HepG2 (cell line): ENCODE data around the gene ZFP36L2. TPM values are rescaled to one million over a fixed set of nuclear protein-coding genes. Genes with fewer than 3 reads are reported as not detected.

Source experiments
- DR1 ChIP-seq: sonication (generic); formaldehyde crosslinking; IDR thresholded peaks from 2 replicates; pipeline ENCODE4 v1.8.0; 2021; ENCODE audit warnings: mild to moderate bottlenecking, missing genetic modification reagents, inconsistent platforms
- ELF4 ChIP-seq: sonication (generic); formaldehyde crosslinking; IDR thresholded peaks from 2 replicates; pipeline ENCODE4 v1.5.0; 2020; ENCODE audit warnings: missing genetic modification reagents, mild to moderate bottlenecking, moderate library complexity, borderline replicate concordance
- ETV6 ChIP-seq: sonication (generic); formaldehyde crosslinking; conservative IDR thresholded peaks from 2 replicates; pipeline ENCODE4 v1.4.0; 2020; ENCODE audit warnings: missing genetic modification reagents
- KDM5B ChIP-seq: sonication (generic); formaldehyde crosslinking; IDR thresholded peaks from 2 replicates; pipeline ENCODE4 v1.4.0; 2020; ENCODE audit warnings: missing genetic modification reagents, mild to moderate bottlenecking, borderline replicate concordance
- MAFF ChIP-seq: IDR thresholded peaks from 2 replicates; pipeline ENCODE4 v1.6.1; 2011; ENCODE audit warnings: low read depth, low read length, improper control_type of control experiment
- MAZ ChIP-seq, 2 experiments: sonication (generic) in 1 of 2; formaldehyde crosslinking in 1 of 2; IDR thresholded peaks; 2 replicates each; pipeline versions ENCODE4 v1.5.0 to v1.6.1; 2012 to 2020; ENCODE audit warnings: low read depth in 2 of 2, mild to moderate bottlenecking in 2 of 2, borderline replicate concordance in 1 of 2, improper control_type of control experiment in 1 of 2, low read length in 1 of 2, missing genetic modification reagents in 1 of 2, moderate library complexity in 1 of 2
- NR3C1 ChIP-seq: sonication (generic); formaldehyde crosslinking; IDR thresholded peaks from 2 replicates; pipeline ENCODE4 v1.4.0; 2020; ENCODE audit warnings: missing genetic modification reagents
- RBAK ChIP-seq: sonication (generic); formaldehyde crosslinking; IDR thresholded peaks from 2 replicates; pipeline ENCODE4 v1.5.1; 2020; ENCODE audit warnings: mild to moderate bottlenecking, missing genetic modification reagents
- U2AF1 ChIP-seq: fragments of 200-400 bp; formaldehyde crosslinking; optimal IDR thresholded peaks from 2 replicates; pipeline ENCODE3; 2017; ENCODE audit warnings: mild to moderate bottlenecking, low read depth, low read length
- ZFP36L1 ChIP-seq: sonication (generic); formaldehyde crosslinking; IDR thresholded peaks from 2 replicates; pipeline ENCODE4 v1.8.0; 2022; ENCODE audit warnings: mild to moderate bottlenecking, missing genetic modification reagents, moderate library complexity
- polyA plus RNA-seq, 8 experiments: library from polyadenylated mRNA; depleted of rRNA in 3 of 8; stranded (reverse) in 7 of 8; unstranded in 1 of 8; fragments of >200 nt; fragmentation: Illumina TruSeq in 4 of 8; extraction: Trizol in 4 of 8; gene quantifications; 2 replicates each; pipeline versions ENCODE4 v1.2.1 to v1.2.3, GENCODE V29; 2011 to 2016; ENCODE audit warnings: low read depth in 4 of 8, missing spikeins in 1 of 8, mixed read lengths in 1 of 8; ENCODE audit not compliant: insufficient read depth in 1 of 8
- total RNA-seq, 5 experiments: library from RNA; depleted of rRNA; stranded (reverse); fragments of >200 nt; fragmentation: Illumina TruSeq; extraction: Trizol; gene quantifications; 2 replicates each; pipeline ENCODE4 v1.2.3, GENCODE V29; 2016; ENCODE audit warnings: low read depth in 1 of 5
- TF ChIP-seq, protein P1 (sequence below): sonication (generic); formaldehyde crosslinking; IDR thresholded peaks from 2 replicates; pipeline ENCODE4 v1.4.0; 2020; ENCODE audit warnings: mild to moderate bottlenecking, missing genetic modification reagents
- TF ChIP-seq, protein P2 (sequence below): sonication (generic); formaldehyde crosslinking; IDR thresholded peaks from 2 replicates; pipeline ENCODE4 v1.4.0; 2020; ENCODE audit warnings: missing genetic modification reagents
- TF ChIP-seq, protein P3 (sequence below): sonication (generic); formaldehyde crosslinking; IDR thresholded peaks from 2 replicates; pipeline ENCODE4 v1.5.0; 2020; ENCODE audit warnings: mild to moderate bottlenecking, missing genetic modification reagents

Gene ZFP36L2
- total and polyA plus RNA-seq, 2 of the 13 experiments (the other 11 are each of a cell fraction or from before 2014, with no cell fraction given): 11.2 to 21.8 TPM

DNA sequence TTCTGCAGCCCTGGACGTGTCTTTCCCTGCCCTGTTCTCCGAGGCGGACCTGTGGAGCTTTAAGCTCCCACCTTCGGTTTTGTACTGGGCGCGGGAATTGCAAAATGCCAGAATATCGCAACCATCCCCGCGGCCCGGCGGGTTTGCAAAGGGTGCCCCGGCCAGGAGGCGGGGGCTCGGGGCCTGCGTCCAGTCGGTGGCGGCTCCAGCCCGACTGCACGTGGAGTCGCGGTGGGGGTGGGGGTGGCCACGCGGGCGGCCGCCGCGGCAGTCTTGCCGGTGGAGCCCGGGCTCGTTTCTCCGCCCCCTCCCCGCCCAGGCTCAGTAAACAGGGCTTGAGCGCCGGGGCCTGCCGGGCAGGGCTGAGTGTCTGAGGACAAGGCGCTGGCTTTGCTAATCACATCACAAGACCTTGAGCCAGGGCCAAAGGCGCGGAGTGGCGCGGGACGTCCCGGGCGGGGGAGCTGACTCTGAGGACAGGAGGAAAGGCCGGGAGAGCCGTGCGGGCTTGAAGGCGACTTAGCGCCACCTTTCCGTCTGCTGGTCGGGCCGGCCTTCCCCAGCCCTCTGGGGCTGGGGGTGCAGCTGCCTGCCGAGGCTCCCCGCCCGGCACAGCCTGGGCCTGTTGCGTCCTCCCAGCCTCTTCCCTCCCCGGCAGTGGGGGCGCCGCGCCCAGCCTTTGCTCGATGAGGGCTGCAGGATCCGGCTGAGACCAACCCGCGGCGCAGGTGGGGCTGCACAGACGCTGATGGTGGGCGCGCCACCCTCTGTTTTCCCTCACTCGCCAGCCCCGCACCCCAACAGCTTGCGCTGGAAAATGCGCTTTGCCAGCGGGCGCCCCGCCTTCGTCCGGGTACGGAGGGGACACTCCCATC, 786 bp upstream of the ZFP36L2 start (continued):
- TF ChIP-seq, protein P1, sequence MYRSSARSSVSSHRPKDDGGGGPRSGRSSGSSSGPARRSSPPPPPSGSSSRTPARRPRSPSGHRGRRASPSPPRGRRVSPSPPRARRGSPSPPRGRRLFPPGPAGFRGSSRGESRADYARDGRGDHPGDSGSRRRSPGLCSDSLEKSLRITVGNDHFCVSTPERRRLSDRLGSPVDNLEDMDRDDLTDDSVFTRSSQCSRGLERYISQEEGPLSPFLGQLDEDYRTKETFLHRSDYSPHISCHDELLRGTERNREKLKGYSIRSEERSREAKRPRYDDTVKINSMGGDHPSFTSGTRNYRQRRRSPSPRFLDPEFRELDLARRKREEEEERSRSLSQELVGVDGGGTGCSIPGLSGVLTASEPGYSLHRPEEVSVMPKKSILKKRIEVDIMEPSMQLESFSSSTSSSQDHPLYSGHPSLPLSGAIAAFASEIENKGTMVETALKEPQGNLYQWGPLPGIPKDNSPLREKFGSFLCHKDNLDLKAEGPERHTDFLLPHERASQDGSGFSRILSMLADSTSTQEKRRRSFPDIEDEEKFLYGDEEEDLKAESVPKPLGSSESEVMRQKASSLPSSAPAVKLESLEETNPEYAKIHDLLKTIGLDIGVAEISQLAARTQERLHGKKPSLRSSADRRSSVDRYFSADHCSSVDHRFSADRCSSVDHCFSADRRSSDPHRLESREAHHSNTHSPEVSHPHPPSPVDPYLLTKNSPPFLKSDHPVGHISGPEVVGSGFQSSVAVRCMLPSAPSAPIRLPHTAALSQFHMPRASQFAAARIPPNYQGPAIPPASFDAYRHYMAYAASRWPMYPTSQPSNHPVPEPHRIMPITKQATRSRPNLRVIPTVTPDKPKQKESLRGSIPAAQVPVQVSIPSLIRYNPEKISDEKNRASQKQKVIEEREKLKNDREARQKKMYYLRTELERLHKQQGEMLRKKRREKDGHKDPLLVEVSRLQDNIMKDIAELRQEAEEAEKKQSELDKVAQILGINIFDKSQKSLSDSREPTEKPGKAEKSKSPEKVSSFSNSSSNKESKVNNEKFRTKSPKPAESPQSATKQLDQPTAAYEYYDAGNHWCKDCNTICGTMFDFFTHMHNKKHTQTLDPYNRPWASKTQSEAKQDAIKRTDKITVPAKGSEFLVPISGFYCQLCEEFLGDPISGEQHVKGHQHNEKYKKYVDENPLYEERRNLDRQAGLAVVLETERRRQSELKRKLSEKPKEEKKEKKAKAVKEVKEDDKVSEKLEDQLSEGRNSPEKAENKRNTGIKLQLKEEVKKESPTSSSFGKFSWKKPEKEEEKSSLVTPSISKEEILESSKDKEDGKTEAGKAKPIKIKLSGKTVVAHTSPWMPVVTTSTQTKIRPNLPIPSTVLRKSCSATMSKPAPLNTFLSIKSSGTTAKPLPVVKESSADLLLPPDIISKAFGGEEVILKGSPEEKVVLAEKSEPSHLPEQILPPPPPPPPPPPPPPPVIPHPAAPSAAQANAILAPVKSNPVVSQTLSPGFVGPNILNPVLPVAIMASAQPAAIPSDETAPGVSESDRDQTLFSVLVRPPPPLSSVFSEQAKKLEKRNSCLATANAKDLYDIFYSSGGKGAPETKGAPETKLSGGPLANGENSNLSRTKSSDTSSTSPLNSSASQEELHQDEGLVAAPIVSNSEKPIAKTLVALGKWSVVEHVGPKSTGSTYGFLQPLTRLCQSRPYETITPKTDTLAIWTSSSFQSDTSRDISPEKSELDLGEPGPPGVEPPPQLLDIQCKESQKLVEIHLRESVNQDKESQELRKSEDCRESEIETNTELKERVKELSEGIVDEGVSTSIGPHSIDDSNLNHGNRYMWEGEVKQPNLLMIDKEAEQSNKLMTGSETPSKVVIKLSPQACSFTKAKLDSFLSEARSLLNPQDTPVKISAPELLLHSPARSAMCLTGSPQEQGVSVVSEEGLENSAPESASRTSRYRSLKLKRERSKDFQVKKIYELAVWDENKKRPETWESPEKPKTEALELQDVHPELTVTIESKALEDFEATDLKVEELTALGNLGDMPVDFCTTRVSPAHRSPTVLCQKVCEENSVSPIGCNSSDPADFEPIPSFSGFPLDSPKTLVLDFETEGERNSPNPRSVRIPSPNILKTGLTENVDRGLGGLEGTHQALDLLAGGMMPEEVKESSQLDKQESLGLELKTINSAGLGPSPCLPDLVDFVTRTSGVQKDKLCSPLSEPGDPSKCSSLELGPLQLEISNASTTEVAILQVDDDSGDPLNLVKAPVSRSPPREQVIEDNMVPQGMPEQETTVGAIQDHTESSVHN (CRISPR knock-in tag): peak; percentile 78
- TF ChIP-seq U2AF1: no peak
- peak; percentile 46; the same call in 1 of the 2 replicates for TF ChIP-seq ZFP36L1 (CRISPR knock-in tag)
- no peak for TF ChIP-seq NR3C1 (CRISPR knock-in tag)
- no peak; the same call in 1 of the 2 replicates for TF ChIP-seq RBAK (CRISPR knock-in tag)
- TF ChIP-seq DR1 (CRISPR knock-in tag): peak; percentile 30; the same call in 1 of the 2 replicates
- peak; percentile 40; the same call in 1 of the 2 replicates for TF ChIP-seq ELF4 (CRISPR knock-in tag)
- TF ChIP-seq, protein P2, sequence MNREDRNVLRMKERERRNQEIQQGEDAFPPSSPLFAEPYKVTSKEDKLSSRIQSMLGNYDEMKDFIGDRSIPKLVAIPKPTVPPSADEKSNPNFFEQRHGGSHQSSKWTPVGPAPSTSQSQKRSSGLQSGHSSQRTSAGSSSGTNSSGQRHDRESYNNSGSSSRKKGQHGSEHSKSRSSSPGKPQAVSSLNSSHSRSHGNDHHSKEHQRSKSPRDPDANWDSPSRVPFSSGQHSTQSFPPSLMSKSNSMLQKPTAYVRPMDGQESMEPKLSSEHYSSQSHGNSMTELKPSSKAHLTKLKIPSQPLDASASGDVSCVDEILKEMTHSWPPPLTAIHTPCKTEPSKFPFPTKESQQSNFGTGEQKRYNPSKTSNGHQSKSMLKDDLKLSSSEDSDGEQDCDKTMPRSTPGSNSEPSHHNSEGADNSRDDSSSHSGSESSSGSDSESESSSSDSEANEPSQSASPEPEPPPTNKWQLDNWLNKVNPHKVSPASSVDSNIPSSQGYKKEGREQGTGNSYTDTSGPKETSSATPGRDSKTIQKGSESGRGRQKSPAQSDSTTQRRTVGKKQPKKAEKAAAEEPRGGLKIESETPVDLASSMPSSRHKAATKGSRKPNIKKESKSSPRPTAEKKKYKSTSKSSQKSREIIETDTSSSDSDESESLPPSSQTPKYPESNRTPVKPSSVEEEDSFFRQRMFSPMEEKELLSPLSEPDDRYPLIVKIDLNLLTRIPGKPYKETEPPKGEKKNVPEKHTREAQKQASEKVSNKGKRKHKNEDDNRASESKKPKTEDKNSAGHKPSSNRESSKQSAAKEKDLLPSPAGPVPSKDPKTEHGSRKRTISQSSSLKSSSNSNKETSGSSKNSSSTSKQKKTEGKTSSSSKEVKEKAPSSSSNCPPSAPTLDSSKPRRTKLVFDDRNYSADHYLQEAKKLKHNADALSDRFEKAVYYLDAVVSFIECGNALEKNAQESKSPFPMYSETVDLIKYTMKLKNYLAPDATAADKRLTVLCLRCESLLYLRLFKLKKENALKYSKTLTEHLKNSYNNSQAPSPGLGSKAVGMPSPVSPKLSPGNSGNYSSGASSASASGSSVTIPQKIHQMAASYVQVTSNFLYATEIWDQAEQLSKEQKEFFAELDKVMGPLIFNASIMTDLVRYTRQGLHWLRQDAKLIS (CRISPR knock-in tag): peak; percentile 61; the same call in 1 of the 2 replicates
- TF ChIP-seq, protein P3, sequence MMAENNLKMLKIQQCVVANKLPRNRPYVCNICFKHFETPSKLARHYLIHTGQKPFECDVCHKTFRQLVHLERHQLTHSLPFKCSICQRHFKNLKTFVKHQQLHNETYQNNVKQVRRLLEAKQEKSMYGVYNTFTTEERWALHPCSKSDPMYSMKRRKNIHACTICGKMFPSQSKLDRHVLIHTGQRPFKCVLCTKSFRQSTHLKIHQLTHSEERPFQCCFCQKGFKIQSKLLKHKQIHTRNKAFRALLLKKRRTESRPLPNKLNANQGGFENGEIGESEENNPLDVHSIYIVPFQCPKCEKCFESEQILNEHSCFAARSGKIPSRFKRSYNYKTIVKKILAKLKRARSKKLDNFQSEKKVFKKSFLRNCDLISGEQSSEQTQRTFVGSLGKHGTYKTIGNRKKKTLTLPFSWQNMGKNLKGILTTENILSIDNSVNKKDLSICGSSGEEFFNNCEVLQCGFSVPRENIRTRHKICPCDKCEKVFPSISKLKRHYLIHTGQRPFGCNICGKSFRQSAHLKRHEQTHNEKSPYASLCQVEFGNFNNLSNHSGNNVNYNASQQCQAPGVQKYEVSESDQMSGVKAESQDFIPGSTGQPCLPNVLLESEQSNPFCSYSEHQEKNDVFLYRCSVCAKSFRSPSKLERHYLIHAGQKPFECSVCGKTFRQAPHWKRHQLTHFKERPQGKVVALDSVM (CRISPR knock-in tag): peak; percentile 65
- TF ChIP-seq MAZ (IDR thresholded peaks at IDR 0.05; ENCODE audit: borderline replicate concordance, low read depth, low read length): peak; percentile 64
- TF ChIP-seq MAZ (CRISPR knock-in tag; IDR thresholded peaks at IDR 0.05; ENCODE audit: low read depth): peak; percentile 74; the same call in 1 of the 2 replicates
- TF ChIP-seq MAFF: no peak
- TF ChIP-seq ETV6 (CRISPR knock-in tag): 0 out of 2 replicates have a peak, but pooled peaks have one; percentile 26
- TF ChIP-seq KDM5B (CRISPR knock-in tag): peak; percentile 93
